Activated effector memory CD4-positive, alpha-beta T cell treated with Interleukin-2 at 50 U/mL for 16 hours (primary cell): ENCODE data around the gene CXCL6.

Source experiments
- DNase-seq: peaks from one replicate; pipeline ENCODE4 v3.0.0-alpha.2; 2020

CXCL6 gene

DNA sequence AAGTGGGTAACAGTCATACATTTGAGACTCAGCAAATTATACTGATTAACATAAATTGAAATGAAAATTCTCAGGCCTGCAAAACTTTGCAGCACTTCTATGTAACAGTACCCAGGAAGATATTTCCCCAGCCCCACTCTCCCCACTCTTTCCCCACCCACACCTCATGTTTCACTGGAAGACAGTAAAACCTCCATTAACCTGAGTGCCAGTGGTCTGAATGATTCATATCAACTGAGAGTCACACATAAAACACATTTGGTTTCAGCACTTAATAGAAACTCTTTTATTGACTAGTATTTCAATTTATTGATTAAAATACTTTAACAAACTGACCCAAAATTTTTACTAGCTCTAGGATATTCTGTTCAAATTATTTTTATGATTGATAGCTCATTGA lies 6.9 kb downstream of the CXCL6 start:
- no peak for DNase-seq

GRCh38 chr4:73844345-73844744 lies 7.9 kb downstream of the CXCL6 start:
- no peak for DNase-seq

- DNase-seq, result no peak
These were observed 8.3 kb downstream of the CXCL6 start for GRCh38 chr4:73844806-73845205.

- DNase-seq, result no peak
These were observed 11.2 kb downstream of the CXCL6 start for GRCh38 chr4:73847526-73848182.

- DNase-seq, result no peak
These were observed 11.8 kb downstream of the CXCL6 start for GRCh38 chr4:73848183-73848777.

DNA sequence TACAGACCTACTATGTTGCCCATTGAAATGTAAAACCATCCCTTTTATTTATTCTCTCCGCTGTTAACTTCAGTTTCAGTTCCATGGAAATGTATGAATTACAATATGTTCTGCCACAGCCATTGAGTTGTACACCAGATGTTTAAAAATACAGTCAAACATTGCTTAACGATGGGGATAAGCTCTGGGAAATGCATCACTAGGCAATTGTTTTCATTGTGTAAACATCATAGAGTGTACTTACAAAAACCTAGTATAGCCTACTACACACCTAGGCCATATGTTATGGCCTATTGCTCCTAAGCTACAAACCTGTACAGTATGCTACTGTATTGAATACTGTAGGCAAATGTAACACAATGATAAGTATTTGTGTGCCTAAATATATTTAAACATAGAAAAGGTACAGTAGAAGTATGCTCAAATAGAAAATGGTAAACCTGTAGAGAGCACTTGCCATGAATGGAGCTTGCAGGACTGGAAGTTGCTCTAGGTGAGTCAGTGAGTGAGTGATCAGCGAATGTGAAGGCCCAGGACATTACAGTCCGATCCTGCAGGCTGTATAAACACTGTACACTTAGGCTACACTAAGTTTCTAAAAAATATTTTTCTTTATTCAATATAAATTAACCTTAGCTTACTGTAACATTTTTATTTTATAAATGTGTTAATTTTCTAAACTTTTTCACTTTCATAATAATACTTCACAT lies 13.9 kb downstream of the CXCL6 start:
- no peak for DNase-seq

DNA sequence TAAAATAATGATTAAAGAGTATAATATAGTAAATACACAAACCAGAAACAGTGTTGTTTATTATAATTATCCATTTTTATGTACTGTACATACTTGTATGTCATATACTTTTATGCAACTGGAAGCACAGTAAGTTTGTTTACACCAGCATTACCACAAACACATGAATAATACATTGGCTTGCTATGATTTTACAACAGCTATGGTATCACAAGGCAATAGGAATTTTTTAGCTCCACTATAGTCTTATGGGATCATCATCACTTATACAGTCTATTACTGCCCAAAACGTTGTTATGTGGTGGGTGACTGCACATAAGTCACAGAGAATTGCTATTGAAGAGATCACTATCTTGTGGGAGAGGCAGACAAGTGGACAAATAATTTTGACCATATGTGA lies 14.8 kb downstream of the CXCL6 start:
- no peak for DNase-seq

GRCh38 chr4:73852771-73853170 lies 16.3 kb downstream of the CXCL6 start:
- no peak for DNase-seq

DNA sequence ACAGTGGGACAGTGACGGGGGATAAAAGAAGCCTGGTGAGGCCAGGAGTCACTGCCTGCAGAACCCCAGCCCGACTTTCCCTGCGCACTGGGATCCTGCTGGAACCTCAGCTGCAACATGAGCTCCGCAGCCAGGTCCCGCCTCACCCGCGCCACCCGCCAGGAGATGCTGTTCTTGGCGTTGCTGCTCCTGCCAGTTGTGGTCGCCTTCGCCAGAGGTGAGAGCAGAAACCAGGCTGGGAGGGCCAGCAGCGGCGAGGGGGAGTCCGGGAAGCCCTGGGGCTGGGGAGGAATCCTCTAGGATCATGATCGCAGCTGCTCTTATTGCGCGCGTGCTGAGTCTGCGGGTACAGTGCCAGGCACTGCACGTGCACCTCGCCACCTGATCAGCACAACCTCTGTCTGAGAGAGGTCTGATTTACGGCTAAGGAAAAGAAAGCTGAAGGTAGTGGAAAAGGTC lies 16.8 kb downstream of the CXCL6 start, which contains the start of gene PF4V1:
PF4V1 (plus strand) TSS at position 51 of the 459 bp plus-strand sequence; CDS start at position 118, 67 bp downstream.
- DNase-seq, result no peak

GRCh38 chr4:73853718-73854473 lies 17.4 kb downstream of the CXCL6 start:
- DNase-seq, result no peak

DNA sequence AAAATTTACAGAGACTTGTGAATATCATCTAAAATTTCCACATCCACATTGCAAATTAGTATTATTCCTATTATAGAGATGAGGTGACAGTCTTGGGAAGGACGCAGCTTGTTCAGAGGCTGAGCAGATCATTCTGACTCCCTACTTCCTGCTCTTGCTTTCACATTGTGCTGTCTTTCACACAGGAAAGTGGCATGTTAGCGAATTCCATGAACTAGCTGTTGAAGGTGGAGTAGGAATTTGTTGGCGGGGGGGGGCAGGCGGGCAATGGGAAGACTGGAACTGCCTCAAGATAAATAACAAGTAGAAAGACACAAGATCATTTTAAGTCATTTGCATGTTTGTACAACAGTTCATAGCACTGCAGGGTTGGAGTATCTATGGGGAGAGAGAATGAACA lies 18.9 kb downstream of the CXCL6 start:
- no peak for DNase-seq

DNA sequence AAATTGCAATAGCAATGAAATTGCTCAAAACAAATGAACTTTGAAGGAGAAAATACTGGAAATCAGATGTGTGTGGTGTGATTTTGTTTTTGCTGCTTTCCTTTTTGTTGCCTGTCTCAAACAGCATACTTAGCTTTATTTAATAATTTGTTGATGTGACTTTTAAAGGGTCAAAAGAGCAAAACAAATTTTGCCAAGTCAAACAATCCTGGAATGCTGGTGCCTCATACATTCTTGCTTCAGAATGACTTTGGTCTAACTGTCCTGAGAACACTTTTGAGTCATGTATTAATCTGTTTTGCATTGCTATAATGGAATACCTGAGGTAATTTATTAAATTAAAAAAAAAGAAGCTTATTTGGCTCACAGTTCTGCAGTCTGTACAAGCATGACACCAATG lies 20.0 kb downstream of the CXCL6 start:
- DNase-seq, result no peak

GRCh38 chr4:73859614-73860088 lies 23.2 kb downstream of the CXCL6 start:
- no peak for DNase-seq

DNA sequence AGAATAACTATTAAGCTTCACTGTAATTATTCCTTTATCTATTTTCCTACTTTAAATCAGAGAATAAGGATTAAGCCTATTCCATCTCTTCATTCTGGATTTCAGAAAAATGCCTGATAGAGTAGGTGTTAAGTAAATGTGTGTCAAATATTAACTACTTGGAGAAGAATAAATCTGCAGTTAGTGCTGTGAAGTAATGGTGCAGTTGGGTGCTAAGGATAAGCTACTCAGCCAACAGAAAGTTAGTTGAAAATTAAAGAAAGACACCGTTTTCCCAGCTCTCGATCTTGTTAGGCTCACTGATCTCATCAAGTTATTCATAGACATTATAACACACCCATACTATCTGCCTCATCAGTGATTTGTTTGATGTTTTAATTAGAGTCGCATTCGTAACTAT lies 23.7 kb downstream of the CXCL6 start:
- no peak for DNase-seq

DNA sequence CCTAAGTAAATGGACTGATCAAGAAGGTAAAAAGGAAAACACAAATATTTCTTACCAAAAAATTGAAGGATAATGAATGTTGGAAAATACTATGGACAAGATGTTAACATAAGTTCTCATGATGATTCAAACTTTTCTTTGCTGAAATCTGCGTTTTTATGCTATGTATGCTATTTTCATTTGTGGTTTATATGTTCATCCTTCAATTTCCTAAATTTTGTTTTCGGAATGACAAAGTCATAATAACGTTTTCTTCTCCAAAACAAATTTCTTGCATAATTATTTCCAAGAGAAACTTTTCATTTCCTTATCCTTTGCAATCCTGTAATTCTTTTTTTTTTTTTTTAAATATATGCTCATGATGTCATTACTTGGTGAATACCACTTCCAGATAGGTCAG lies 24.4 kb downstream of the CXCL6 start:
- DNase-seq, result no peak

GRCh38 chr4:73862322-73862721 lies 25.8 kb downstream of the CXCL6 start:
- DNase-seq, result no peak

DNA sequence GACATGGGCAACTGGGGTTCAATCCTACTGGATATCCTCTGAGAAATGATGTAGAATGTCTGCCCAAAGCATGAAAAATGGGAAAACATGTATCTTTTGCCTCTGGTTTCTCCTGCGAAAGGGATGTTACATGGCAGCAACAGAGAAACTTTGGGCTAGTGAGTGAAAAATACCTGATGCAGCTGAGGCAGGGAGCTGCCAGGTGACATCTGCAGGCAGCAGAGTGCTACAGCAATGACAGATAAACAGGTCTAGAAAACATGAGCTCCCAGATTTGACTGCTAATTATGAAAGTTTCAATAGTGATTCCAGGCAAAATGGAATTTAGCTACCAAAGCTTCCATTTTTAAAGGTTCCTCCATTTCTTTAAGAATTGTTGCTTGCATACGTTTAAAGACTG lies 27.9 kb downstream of the CXCL6 start:
- no peak for DNase-seq

- DNase-seq, result no peak
These were observed 28.5 kb downstream of the CXCL6 start for GRCh38 chr4:73864961-73865360.

- DNase-seq, result no peak
These were observed 29.1 kb downstream of the CXCL6 start for GRCh38 chr4:73865431-73866096.

DNA sequence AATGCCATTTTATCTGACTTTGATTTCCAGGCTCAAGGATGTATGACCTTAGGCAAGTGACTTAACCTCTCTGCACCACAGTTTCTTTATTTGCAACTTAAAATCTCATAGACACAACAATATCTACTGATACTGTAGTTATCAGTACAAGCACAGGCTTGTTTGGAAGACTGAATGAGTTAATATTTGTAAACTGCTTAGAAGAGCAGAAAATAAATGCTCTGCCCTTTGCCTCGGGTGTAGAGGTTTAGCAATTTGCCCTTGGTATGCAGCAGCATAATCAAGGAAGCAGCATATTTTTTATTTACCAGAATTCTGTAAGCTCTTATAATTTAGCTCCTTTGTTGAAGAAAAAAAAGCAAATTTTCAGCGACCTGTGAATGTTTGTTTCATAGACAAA lies 29.8 kb downstream of the CXCL6 start:
- no peak for DNase-seq

DNA sequence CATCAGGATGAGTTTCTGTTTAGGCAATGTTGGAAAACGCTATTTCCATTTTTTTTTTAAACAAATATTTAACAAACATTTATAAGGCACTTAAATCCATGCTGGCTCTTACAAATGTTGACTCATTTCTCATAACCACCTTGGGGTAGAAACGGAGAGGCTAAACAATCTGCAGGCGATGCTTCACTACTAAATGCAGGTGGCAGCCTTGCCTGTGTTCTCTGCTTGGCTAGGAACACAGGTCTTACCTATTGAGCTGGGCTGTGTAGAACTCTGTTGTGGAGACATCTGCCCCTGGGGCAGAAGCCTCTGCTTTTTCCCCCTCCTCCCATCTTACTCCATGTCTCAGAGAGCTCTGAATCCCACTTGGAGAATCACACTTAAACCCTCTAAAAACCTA lies 31.3 kb downstream of the CXCL6 start:
- DNase-seq, result no peak

DNA sequence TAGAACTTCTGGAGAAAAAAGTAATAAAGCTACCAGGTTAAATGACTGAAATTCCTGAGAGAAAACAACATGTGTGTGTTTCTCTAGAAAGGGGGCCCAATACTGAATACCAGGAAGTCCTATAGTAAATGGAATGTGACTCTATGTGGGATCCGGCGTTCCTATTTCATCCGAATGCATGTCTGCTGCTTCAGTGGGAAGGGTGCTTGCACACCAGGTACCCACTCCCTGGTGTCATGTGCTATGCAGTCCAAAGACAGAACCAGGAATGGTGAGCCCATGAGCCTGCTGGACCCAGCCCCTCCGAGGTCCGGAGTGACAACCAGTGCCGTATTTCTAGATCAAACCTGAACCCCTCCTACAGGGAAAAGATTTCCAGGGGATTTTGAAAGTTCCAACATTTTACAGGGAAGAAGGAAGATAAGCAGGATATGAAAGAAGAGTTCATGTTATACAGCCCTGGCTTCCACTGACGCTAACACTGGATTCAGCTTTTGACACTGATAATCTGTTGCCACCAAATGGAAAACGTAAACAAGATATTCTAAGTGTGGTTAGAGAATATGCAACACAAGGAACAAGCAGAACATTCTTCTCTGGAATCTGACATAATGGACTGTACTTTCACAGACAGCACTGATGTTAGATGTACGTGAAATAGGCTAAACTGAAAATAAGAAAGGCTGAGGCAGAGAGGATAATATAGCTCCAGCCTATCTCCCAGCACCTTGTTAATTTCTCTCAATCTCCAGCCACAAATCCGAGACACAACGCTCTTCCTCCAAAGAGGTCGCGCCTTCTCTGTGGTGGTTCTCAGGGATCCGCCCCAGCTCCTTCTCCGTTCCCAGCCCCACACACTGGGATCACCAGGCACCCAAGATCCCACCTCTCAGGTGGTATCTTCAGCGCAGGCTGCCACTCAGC lies 32.0 kb downstream of the CXCL6 start:
- DNase-seq, result no peak
